HG03460 (cell line): Measurements from ENCODE around the gene CENPF.
A peak's percentile ranks its signal among the peaks of the same experiment; 100 is the strongest.
"Not testable (repeated sequence)": the region's sequence is repeated elsewhere in the genome, so short reads cannot be mapped to it uniquely, and the experiment has no call there.

ENCODE experiments used
- ATAC-seq: cut with Tn5 transposase; IDR thresholded peaks from one replicate; pipeline ENCODE4 v1.9.1; 2021; ENCODE audit not compliant: unreplicated experiment

Gene CENPF

GRCh38 chr1:214583824-214584554, 19.0 kb upstream of the CENPF start:
- no peak for ATAC-seq

- ATAC-seq = peak; percentile 75
Observed at GRCh38 chr1:214584805-214585766, 17.9 kb upstream of the CENPF start.

GRCh38 chr1:214586621-214587020, 16.4 kb upstream of the CENPF start:
- no peak for ATAC-seq

GRCh38 chr1:214587165-214587564, 15.8 kb upstream of the CENPF start:
- ATAC-seq = no peak

GRCh38 chr1:214588963-214589597, 13.9 kb upstream of the CENPF start:
- no peak for ATAC-seq

GRCh38 chr1:214590696-214591095, 12.3 kb upstream of the CENPF start:
- ATAC-seq = no peak

- ATAC-seq = not testable (repeated sequence)
Observed at GRCh38 chr1:214591918-214592317, 11.1 kb upstream of the CENPF start.

GRCh38 chr1:214593158-214593557, 9.8 kb upstream of the CENPF start:
- ATAC-seq = no peak

- ATAC-seq = no peak
Observed at GRCh38 chr1:214603819-214604252, 841 bp downstream of the CENPF start.

- ATAC-seq = no peak
Observed at GRCh38 chr1:214604523-214604922, 1.5 kb downstream of the CENPF start.

- not testable (repeated sequence) for ATAC-seq
Observed at GRCh38 chr1:214605484-214605883, 2.5 kb downstream of the CENPF start.

- not testable (repeated sequence) for ATAC-seq
Observed at GRCh38 chr1:214605933-214606925, 3.2 kb downstream of the CENPF start.

GRCh38 chr1:214607492-214608215, 4.7 kb downstream of the CENPF start:
- ATAC-seq = not testable (repeated sequence)

- not testable (repeated sequence) for ATAC-seq
Observed at GRCh38 chr1:214608216-214608783, 5.3 kb downstream of the CENPF start.

- ATAC-seq = not testable (repeated sequence)
Observed at GRCh38 chr1:214608817-214609216, 5.8 kb downstream of the CENPF start.

- no peak for ATAC-seq
Observed at GRCh38 chr1:214609692-214610091, 6.7 kb downstream of the CENPF start.

- peak; percentile 78 for ATAC-seq
Observed at GRCh38 chr1:214610136-214610535, 7.1 kb downstream of the CENPF start.

- ATAC-seq = no peak
Observed at GRCh38 chr1:214615109-214615508, 12.1 kb downstream of the CENPF start.

- no peak for ATAC-seq
Observed at GRCh38 chr1:214615871-214616270, 12.9 kb downstream of the CENPF start.
